ENCODE results near the gene CAMK1D.

DNA sequence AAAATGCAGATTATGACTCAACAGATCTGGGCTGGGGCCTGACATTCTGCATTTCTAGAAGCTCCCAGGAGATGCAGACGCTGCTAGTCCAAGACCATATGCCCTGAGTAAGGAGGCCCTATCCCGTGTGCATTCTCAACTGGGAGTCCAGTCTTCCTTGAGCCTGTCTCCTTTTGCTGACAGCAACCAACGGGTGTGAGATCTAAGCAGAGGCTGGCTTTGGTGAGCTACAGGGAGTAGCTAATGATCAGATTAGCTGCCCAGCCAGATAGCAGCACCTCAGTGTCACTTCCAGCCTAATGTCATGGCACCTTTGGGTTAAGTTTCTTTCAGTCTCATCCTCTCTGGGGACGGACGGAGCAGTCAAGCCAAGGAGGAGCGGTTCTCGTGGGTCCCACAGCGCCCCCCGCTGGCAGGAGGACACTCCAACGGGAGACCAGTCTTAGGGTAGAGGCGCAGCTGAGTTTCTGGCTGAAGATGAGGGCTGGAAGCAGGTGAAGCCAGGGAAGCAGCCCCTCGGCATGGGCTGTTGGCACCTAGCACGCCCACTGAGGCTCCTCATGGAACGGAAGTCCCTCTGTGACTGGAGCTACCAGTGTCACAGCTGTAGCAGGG lies 498.1 kb downstream of the CAMK1D start:
- TF ChIP-seq, protein P1, sequence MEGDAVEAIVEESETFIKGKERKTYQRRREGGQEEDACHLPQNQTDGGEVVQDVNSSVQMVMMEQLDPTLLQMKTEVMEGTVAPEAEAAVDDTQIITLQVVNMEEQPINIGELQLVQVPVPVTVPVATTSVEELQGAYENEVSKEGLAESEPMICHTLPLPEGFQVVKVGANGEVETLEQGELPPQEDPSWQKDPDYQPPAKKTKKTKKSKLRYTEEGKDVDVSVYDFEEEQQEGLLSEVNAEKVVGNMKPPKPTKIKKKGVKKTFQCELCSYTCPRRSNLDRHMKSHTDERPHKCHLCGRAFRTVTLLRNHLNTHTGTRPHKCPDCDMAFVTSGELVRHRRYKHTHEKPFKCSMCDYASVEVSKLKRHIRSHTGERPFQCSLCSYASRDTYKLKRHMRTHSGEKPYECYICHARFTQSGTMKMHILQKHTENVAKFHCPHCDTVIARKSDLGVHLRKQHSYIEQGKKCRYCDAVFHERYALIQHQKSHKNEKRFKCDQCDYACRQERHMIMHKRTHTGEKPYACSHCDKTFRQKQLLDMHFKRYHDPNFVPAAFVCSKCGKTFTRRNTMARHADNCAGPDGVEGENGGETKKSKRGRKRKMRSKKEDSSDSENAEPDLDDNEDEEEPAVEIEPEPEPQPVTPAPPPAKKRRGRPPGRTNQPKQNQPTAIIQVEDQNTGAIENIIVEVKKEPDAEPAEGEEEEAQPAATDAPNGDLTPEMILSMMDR (IDR thresholded peaks at IDR 0.05) = no peak
- TF ChIP-seq POLR2AphosphoS5 (IDR thresholded peaks at IDR 0.05) = no peak
